Activated CD8-positive, alpha-beta memory T cell treated with anti-CD3 and anti-CD28 coated beads, Interleukin-2, amount 50 U/mL, for 1 hour (primary cell): ENCODE measurements around the gene C2CD5.
"Not testable (repeated sequence)": the region's sequence is repeated elsewhere in the genome, so short reads cannot be mapped to it uniquely, and the experiment has no call there.

ENCODE experiments used
- DNase-seq: peaks from one replicate; pipeline ENCODE4 v3.0.0-alpha.2; 2020; ENCODE audit errors: extremely low read depth

Gene C2CD5

GRCh38 chr12:22544038-22544979 lies at the start of gene C2CD5:
C2CD5 (minus strand) TSS chr12:22544542; CDS start chr12:22544150, 392 bp downstream.
- DNase-seq: peak; percentile 94

GRCh38 chr12:22593864-22594263 lies 49.5 kb upstream of the C2CD5 start:
- DNase-seq: no peak

GRCh38 chr12:22588817-22589216 lies 44.5 kb upstream of the C2CD5 start:
- no peak for DNase-seq

GRCh38 chr12:22578328-22578727 lies 34.0 kb upstream of the C2CD5 start:
- no peak for DNase-seq

DNA sequence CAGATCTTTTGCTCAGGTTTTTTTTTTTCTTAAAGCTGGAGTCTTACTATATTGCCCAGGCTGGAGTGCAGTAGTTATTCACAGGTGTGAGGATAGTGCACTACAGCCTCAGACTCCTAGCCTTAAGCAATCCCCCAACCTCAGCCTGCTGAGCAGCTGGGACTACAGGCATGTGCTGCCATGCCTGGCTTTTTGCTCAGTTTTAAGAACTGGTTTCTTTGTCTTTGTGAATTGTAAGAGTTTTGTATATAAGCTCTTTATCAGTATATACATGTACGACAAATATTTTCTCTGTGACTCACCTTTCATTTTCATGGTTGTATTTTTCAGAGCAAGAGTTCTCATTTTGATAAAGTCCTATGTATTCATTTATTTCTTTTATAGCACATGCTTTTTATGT lies 33.3 kb upstream of the C2CD5 start:
- no peak for DNase-seq

DNA sequence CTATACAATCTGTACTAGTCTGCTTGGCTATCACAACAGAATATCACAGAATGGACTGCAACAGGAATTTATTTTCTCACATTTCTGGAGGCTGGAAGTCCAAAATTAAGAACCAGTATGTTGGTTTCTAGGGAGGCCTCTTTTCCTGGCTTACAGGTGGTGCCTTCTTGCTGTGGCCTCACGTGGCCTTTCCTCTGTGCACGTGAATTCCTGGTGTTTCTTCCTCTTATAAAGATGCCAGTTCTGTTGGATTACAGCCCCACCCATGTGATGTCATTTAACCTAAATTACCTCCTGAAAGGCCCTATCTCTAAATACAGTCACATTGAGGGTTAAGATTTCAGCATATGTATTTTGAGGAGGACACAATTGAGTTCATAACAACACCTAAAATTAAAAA lies 32.1 kb upstream of the C2CD5 start:
- DNase-seq: no peak

DNA sequence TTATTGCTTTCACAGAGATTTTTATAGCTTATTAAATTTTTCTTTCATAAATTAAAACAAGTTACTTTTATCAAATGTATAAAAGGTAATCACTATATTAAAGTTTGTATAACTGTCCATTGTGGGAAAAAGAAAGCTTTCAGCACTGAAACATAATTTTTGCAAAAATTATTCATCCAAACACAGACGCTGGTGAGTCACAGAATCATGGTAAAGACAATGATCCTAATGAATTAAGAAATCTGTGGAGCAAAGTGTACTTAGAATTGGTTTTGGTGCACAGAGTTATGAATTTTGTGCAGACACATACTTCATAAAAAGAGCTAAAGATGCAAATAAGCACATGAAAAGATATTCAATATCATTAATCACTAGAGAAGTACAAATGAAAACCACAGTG lies 31.7 kb upstream of the C2CD5 start:
- no peak for DNase-seq

GRCh38 chr12:22574921-22575320 lies 30.6 kb upstream of the C2CD5 start:
- DNase-seq: no peak

- DNase-seq: no peak
Measured at GRCh38 chr12:22573181-22573580, 28.8 kb upstream of the C2CD5 start.

DNA sequence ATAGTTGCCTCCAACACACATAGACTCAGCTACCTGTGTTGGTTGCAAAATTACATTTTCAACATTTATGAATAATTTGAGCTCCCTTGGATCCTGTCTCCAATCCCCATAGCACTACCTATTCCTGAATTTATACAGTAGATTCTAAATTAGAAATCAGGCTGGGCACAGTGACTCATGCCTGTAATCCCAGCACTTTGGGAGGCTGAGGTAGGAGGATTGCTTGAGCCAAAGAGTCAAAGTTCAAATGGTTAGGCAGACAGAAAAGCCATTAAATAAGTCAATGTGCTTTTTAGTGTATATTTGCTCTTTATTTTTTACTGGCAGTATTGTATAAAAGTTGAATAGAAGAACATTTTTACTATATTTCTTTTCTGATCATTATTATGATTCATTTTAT lies 24.9 kb upstream of the C2CD5 start:
- no peak for DNase-seq

- DNase-seq: no peak
Measured at GRCh38 chr12:22562036-22563028, 18.0 kb upstream of the C2CD5 start.

DNA sequence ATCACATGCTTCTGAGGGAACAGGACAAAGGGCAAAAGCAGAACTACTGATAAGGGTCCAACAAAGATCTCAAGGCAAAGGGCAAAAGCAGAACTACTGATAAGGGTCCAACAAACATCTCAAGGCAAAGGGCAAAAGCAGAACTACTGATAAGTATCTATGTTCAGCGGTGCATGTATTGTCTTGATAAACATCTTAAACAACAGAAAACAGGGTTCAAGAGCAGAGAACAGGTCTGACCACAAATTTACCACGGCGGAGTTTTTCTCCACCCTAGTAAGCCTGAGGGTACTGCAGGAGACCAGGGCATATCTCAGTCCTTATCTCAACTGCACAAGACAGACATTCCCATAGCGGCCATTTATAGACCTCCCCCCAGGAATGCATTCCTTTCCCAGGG lies 10.4 kb upstream of the C2CD5 start:
- DNase-seq: not testable (repeated sequence)

- DNase-seq: no peak
Measured at GRCh38 chr12:22551624-22552023, 7.3 kb upstream of the C2CD5 start.

DNA sequence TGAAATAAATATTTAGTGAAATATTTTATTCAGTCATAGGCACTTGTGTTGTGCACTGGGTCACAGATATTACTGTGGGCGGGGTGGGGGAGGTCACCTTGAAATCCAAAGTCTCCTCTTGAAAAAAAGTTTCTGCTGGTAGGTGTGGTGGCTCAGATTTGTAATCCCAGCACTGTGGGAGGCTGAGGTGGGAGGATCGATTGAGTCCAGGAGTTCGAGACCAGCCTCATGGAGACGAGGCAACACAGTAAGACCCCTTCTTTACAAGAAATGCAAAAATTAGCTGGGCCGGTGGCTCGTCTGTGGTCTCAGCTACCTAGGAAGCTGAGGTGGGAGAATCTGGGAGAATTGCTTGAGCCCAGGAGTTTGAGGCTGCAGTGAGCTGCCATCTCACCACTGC lies 913 bp upstream of the C2CD5 start:
- no peak for DNase-seq

DNA sequence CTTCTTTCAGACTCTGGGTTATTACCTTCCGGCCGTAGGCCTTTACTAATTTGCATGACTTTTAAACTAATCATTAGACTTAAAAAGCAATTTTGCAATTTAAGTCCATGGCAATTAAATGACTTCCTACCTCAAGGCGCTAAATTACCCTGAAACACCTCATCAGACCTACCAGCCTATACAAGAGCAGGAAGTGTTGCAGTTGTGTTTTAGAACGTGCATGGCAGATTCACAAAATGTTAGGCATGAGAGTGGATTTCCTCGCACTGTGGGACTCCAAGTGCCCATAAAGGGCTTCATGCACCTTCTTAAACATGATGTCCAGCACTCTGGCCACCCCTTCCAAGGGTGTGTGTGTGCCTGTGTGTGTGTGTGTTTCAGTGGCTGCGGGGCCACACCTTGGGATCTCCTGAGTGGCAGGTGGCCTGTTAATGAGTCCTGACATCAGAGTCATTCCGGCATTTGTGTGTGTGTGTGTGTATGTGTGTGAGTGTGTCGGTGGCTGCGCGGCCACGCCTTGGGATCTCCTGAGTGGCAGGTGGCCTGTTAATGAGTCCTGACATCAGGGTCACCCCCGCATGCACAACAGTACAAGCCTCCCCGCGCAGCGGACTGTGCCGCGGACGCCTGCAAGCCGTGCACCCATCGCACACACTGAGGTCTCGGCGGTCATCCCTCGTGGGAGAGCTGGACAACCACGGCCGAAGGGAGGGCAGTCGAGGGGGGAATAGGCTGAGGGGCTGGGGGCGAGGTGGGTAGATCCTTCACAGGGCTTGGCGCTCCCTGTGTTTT lies 900 bp downstream of the C2CD5 start:
- no peak for DNase-seq

DNA sequence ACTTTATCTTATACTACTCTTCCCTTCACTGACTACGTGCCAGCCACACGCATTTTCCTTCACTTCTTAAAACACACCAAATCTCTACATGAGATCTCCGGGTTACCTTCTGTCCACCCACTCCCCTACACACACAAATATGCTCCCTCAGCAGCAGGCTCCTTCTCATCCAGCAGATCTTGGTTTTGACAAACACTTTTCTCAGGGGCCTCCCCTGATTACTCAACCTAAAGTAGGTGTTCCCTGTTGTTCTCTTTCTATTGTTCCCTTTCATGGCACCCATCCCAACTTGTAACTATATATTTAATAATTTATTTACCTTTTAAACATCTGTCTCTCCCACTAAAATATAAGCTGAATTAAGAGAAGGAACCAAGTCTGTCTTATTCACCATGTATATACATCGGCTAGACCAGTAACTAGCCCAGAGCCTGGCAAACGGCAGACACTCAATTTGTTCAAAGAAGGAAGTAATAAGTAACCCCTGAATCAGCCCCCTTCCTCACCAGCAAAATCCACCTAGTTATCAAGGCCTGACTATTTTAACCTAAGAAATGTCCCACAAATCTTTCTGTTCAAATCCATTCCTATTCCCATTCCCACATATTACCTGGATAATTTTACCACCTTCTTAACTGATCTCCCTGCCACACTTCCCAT lies 2.7 kb downstream of the C2CD5 start:
- DNase-seq: no peak

DNA sequence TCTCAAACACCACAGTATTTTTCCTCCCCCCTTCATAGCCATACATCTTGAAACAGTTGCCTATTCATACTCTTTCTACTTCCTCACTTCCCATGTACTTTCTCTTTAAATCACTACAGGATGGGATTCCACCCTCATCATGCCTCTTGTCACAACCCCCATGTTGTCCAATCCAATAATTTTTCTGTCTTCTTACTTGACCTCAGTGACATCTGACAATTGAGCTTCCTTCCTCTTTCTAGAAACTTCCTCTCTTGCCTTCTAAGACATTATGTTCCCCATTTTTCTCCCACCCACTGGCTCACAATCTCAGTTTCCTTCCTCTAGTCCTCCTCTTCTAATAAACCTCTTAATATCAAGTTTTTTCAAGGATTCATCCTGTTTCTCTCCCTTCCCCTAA lies 5.3 kb downstream of the C2CD5 start:
- DNase-seq: no peak

DNA sequence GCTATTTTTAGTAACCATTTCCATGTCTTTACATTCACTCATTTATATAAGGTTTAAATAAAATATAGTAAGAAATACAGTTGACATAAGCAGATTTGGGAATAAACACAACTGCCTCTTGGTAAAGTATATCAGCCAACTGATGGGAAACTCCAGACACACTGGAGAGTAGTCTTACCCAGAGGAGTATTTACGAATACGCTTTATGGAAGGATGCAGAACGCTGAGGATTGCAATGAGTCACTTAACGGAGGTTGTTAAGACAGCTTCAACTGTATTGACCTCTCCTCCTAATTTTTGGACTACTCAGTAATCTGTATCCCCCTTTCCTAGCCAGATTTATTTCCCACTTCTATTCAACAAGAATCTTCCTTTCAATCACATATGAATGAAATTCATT lies 6.0 kb downstream of the C2CD5 start:
- DNase-seq: no peak

- DNase-seq: no peak
Measured at GRCh38 chr12:22536971-22537544, 7.3 kb downstream of the C2CD5 start.

GRCh38 chr12:22536346-22536945 lies 7.9 kb downstream of the C2CD5 start:
- DNase-seq: no peak
